ENCODE data around the gene GORAB. TPM values are rescaled to one million over a fixed set of nuclear protein-coding genes. Genes with fewer than 3 reads are reported as not detected.

The GORAB gene
- polyA plus RNA-seq, 1 donor from 2014 or later = 17.8 TPM

DNA sequence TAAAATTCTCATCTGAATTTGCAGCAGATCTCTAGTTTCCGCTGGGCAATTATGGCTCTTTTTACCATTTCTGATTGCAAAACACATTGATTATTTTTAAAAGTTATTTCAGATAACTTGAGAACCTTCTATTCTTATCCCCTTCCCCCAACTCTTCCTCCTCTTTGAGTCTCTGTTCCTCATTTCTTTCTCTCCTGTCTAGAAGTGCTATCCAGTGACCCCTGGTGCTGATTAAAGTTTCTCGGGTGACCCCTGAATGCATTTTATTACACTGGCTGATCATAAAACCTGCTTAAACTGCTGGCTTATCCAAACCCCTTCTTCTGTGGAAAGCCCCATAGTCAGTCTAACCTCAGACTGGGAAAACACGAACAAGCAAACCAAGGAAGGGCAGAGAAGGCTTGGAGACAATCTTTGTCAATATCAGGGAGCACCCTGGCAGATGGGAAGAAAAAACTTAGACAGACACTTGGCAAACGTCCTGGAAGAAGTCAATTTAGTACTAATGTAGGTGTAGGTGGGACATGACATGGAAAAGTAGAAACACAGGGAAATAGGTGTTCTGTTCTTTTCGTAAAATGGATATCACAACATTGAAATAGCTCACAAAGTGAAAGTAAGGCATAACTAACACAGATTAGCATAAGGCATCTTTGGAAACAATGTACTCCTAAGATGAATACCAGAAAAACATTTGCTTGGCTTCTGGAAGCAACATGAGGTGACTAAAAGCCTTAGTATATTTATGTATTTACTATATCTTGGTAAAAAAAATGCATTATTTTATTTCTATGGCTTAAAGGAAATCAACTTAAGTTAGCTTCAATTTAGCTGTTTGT is 61.4 kb downstream of the GORAB start:
- Histone ChIP-seq H3K9me2 (ENCODE audit: insufficient read depth, low read length) (no peaks in the 10 kb centered on the region), H2AFZ (ENCODE audit: low read depth, low read length) (no peak overlapping the region), H3K4me3 (ENCODE audit: low read length) (no peak overlapping the region), H3F3A (ENCODE audit: insufficient read depth, low read length, poor library complexity, severe bottlenecking) (no peaks in the 10 kb centered on the region), H3K4me2 (ENCODE audit: low read length) (no peak overlapping the region), H3K9ac (ENCODE audit: low read length) (no peak overlapping the region), H3K27me3 (ENCODE audit: insufficient read depth, low read depth, low read length) (peaks cover 7% of the 10 kb centered on the region), H3K27ac (ENCODE audit: low read length) (no peak overlapping the region), H3K9me3 (ENCODE audit: low read length) (no peaks in the 10 kb centered on the region), H4K20me1 (ENCODE audit: insufficient read depth) (no peaks in the 10 kb centered on the region), H3K36me3 (ENCODE audit: insufficient read depth, low read length) (no peaks in the 10 kb centered on the region), H3K79me2 (replicated peaks; ENCODE audit: insufficient read depth, low read length) (no peaks in the 10 kb centered on the region)
- no peak for TF ChIP-seq SMC3 (conservative IDR thresholded peaks at IDR 0.05; ENCODE audit: poor library complexity)
- no peak for TF ChIP-seq RAD21 (conservative IDR thresholded peaks at IDR 0.05)
- TF ChIP-seq POLR2AphosphoS5 (IDR thresholded peaks at IDR 0.05) = no peak
- no peak for TF ChIP-seq EP300 (conservative IDR thresholded peaks at IDR 0.05; ENCODE audit: poor library complexity, severe bottlenecking)
- TF ChIP-seq, protein P1, sequence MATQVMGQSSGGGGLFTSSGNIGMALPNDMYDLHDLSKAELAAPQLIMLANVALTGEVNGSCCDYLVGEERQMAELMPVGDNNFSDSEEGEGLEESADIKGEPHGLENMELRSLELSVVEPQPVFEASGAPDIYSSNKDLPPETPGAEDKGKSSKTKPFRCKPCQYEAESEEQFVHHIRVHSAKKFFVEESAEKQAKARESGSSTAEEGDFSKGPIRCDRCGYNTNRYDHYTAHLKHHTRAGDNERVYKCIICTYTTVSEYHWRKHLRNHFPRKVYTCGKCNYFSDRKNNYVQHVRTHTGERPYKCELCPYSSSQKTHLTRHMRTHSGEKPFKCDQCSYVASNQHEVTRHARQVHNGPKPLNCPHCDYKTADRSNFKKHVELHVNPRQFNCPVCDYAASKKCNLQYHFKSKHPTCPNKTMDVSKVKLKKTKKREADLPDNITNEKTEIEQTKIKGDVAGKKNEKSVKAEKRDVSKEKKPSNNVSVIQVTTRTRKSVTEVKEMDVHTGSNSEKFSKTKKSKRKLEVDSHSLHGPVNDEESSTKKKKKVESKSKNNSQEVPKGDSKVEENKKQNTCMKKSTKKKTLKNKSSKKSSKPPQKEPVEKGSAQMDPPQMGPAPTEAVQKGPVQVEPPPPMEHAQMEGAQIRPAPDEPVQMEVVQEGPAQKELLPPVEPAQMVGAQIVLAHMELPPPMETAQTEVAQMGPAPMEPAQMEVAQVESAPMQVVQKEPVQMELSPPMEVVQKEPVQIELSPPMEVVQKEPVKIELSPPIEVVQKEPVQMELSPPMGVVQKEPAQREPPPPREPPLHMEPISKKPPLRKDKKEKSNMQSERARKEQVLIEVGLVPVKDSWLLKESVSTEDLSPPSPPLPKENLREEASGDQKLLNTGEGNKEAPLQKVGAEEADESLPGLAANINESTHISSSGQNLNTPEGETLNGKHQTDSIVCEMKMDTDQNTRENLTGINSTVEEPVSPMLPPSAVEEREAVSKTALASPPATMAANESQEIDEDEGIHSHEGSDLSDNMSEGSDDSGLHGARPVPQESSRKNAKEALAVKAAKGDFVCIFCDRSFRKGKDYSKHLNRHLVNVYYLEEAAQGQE (IDR thresholded peaks at IDR 0.05; ENCODE audit: borderline replicate concordance) = no peak
- no peak for TF ChIP-seq EZH2 (IDR thresholded peaks at IDR 0.05; ENCODE audit: borderline replicate concordance, insufficient read depth, low read length, poor library complexity, severe bottlenecking)
- TF ChIP-seq, protein P2, sequence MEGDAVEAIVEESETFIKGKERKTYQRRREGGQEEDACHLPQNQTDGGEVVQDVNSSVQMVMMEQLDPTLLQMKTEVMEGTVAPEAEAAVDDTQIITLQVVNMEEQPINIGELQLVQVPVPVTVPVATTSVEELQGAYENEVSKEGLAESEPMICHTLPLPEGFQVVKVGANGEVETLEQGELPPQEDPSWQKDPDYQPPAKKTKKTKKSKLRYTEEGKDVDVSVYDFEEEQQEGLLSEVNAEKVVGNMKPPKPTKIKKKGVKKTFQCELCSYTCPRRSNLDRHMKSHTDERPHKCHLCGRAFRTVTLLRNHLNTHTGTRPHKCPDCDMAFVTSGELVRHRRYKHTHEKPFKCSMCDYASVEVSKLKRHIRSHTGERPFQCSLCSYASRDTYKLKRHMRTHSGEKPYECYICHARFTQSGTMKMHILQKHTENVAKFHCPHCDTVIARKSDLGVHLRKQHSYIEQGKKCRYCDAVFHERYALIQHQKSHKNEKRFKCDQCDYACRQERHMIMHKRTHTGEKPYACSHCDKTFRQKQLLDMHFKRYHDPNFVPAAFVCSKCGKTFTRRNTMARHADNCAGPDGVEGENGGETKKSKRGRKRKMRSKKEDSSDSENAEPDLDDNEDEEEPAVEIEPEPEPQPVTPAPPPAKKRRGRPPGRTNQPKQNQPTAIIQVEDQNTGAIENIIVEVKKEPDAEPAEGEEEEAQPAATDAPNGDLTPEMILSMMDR (IDR thresholded peaks at IDR 0.05; ENCODE audit: poor library complexity, severe bottlenecking) = no peak
- TF ChIP-seq TAF1 (IDR thresholded peaks at IDR 0.05; ENCODE audit: low read depth) = no peak
- TF ChIP-seq MXI1 (conservative IDR thresholded peaks at IDR 0.05; ENCODE audit: poor library complexity, severe bottlenecking) = no peak

DNA sequence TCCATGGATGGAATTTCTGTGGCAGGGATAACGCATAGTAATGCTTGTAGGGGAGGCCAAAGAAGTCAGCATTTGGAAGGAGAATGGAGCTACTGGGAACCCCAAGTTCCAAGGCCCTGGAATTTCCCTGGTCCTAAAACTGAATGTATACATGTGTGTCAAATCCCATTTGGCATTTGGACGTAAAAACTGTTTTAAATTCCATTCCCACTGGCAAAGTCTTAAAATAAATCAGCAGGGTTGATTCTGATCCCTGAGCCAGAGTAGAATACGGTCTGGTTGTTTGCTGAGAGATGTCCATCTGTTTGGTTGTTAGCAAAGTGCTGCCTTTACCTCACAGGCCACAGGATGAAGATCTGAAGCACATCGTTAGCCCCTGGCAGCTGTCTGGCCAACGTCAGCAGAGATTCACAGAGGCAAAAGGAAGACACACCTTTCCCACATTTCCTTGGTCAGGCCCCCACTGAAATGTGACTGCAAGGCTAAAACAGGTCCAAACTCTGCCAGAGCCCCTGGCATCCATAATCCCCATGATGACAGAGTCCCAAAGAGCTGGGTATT is 62.2 kb downstream of the GORAB start:
- TF ChIP-seq MXI1 (conservative IDR thresholded peaks at IDR 0.05; ENCODE audit: poor library complexity, severe bottlenecking) = no peak
- no peak overlapping the region for H3K27ac ChIP-seq (ENCODE audit: low read length)

More for the DNA sequence above, 62.2 kb downstream of the GORAB start:
- H4K20me1 ChIP-seq (ENCODE audit: insufficient read depth) = no peaks in the 10 kb centered on the region
- H3K79me2 ChIP-seq (replicated peaks; ENCODE audit: insufficient read depth, low read length) = no peaks in the 10 kb centered on the region
- H2AFZ ChIP-seq (ENCODE audit: low read depth, low read length) = no peak overlapping the region
- no peak overlapping the region for H3K4me2 ChIP-seq (ENCODE audit: low read length)
- no peaks in the 10 kb centered on the region for H3K36me3 ChIP-seq (ENCODE audit: insufficient read depth, low read length)
- H3K27me3 ChIP-seq (ENCODE audit: insufficient read depth, low read depth, low read length) = peaks cover 7% of the 10 kb centered on the region
- H3K4me3 ChIP-seq (ENCODE audit: low read length) = no peak overlapping the region
- no peaks in the 10 kb centered on the region for H3K9me3 ChIP-seq (ENCODE audit: low read length)
- H3F3A ChIP-seq (ENCODE audit: insufficient read depth, low read length, poor library complexity, severe bottlenecking) = no peaks in the 10 kb centered on the region
- H3K9ac ChIP-seq (ENCODE audit: low read length) = no peak overlapping the region
- H3K9me2 ChIP-seq (ENCODE audit: insufficient read depth, low read length) = no peaks in the 10 kb centered on the region
